ENCODE data around the gene LEAP2.

DNA sequence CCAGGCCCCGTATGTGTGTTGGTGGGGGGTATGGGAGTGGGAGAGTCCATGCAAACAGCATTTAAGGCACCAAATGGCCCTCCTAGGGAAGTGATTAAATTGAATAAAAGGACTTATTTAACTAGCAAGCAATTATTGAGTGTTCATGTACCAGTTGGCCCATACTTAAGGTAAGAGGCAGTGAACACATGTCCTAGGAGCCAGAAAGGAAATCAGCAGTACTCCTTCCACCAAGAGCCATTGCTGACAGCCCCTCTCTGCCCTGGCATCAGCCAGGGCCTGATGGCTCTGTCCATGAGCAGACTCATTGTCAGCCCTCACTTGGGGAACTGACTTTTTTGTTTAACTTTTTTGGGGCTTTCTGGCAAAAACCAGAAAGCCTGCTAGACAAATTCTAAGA, 32.6 kb upstream of the LEAP2 start:
- TF ChIP-seq POLR2AphosphoS5 (IDR thresholded peaks at IDR 0.05) (no peak), EP300 (IDR thresholded peaks at IDR 0.05) (no peak), POLR2A (IDR thresholded peaks at IDR 0.05) (no peak)
- TF ChIP-seq, protein P1, sequence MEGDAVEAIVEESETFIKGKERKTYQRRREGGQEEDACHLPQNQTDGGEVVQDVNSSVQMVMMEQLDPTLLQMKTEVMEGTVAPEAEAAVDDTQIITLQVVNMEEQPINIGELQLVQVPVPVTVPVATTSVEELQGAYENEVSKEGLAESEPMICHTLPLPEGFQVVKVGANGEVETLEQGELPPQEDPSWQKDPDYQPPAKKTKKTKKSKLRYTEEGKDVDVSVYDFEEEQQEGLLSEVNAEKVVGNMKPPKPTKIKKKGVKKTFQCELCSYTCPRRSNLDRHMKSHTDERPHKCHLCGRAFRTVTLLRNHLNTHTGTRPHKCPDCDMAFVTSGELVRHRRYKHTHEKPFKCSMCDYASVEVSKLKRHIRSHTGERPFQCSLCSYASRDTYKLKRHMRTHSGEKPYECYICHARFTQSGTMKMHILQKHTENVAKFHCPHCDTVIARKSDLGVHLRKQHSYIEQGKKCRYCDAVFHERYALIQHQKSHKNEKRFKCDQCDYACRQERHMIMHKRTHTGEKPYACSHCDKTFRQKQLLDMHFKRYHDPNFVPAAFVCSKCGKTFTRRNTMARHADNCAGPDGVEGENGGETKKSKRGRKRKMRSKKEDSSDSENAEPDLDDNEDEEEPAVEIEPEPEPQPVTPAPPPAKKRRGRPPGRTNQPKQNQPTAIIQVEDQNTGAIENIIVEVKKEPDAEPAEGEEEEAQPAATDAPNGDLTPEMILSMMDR (IDR thresholded peaks at IDR 0.05) = no peak
